Large intestine (tissue), 3 donors: ENCODE results near the gene CTDP1. TPM values are rescaled to one million over a fixed set of nuclear protein-coding genes. Genes with fewer than 3 reads are reported as not detected.

Experiments used
- DNase-seq, 2 donors: peaks; one replicate each; pipeline versions ENCODE4 v3.0.0 to v3.0.0-alpha.2; 2013
- H3K27ac ChIP-seq: one replicate; pipeline ENCODE4 v1.5.1; 2013; ENCODE audit warnings: low read length
- H3K27me3 ChIP-seq: 2 replicates; pipeline ENCODE4 v1.6.1; 2013; ENCODE audit warnings: low read length; ENCODE audit not compliant: control insufficient read depth, insufficient read depth
- H3K36me3 ChIP-seq: 2 replicates; pipeline ENCODE4 v1.6.1; 2013; ENCODE audit warnings: low read length; ENCODE audit not compliant: control insufficient read depth, insufficient read depth
- H3K4me1 ChIP-seq: one replicate; pipeline ENCODE4 v1.6.1; 2013; ENCODE audit warnings: low read length; ENCODE audit not compliant: control insufficient read depth, insufficient read depth
- H3K4me3 ChIP-seq: one replicate; pipeline ENCODE4 v1.5.1; 2013; ENCODE audit warnings: low read length
- H3K9me3 ChIP-seq: one replicate; pipeline ENCODE4 v1.6.1; 2013; ENCODE audit warnings: mild to moderate bottlenecking, low read depth, low read length, moderate library complexity; ENCODE audit not compliant: control insufficient read depth
- WGBS: methylation state at CpG from one replicate; pipeline ENCODE4 v1.1.5; 2013; ENCODE audit warnings: low lambda C conversion rate; ENCODE audit not compliant: insufficient coverage; 5-methylcytosine and 5-hydroxymethylcytosine counted together
- polyA plus RNA-seq: library from polyadenylated mRNA; unstranded; fragments of 120-200 nt; gene quantifications from one replicate; pipeline ENCODE4 v1.2.1, GENCODE V29; 2013

Gene CTDP1
- polyA plus RNA-seq, 1 donor = 12.9 TPM

GRCh38 chr18:79782566-79783308, 103.1 kb downstream of the CTDP1 start:
- no peaks in the 10 kb centered on the region for H3K36me3 ChIP-seq
- peaks cover 2% of the 10 kb centered on the region for H3K9me3 ChIP-seq
- H3K4me1 ChIP-seq = no peaks in the 10 kb centered on the region
- H3K4me3 ChIP-seq = no peak overlapping the region
- H3K27ac ChIP-seq = no peak overlapping the region
- WGBS = no CpG with 5 or more reads among the region's 43 CpGs
- no peak for DNase-seq
- peaks cover 38% of the 10 kb centered on the region for H3K27me3 ChIP-seq

GRCh38 chr18:79784071-79784913, 104.7 kb downstream of the CTDP1 start:
- no peak for DNase-seq
- 40% methylated on average over 1 of the region's 42 CpGs for WGBS
- H3K27ac ChIP-seq = no peak overlapping the region
- H3K9me3 ChIP-seq = peaks cover 8% of the 10 kb centered on the region
- H3K4me3 ChIP-seq = no peak overlapping the region
- H3K4me1 ChIP-seq = no peaks in the 10 kb centered on the region
- H3K36me3 ChIP-seq = no peaks in the 10 kb centered on the region
- H3K27me3 ChIP-seq = peaks cover 48% of the 10 kb centered on the region

- Histone ChIP-seq H3K4me1 (no peaks in the 10 kb centered on the region), H3K27ac (no peak overlapping the region), H3K9me3 (peaks cover 8% of the 10 kb centered on the region), H3K27me3 (peaks cover 57% of the 10 kb centered on the region), H3K4me3 (no peak overlapping the region), H3K36me3 (no peaks in the 10 kb centered on the region)
- DNase-seq = no peak
- no CpG with 5 or more reads among the region's 32 CpGs for WGBS
Measured at GRCh38 chr18:79784965-79785770, 105.6 kb downstream of the CTDP1 start.

GRCh38 chr18:79785831-79786230, 106.2 kb downstream of the CTDP1 start:
- H3K4me3 ChIP-seq = no peak overlapping the region
- H3K27me3 ChIP-seq = peaks cover 63% of the 10 kb centered on the region
- no peaks in the 10 kb centered on the region for H3K4me1 ChIP-seq
- no peaks in the 10 kb centered on the region for H3K36me3 ChIP-seq
- no CpG with 5 or more reads among the region's 12 CpGs for WGBS
- H3K9me3 ChIP-seq = peaks cover 8% of the 10 kb centered on the region
- H3K27ac ChIP-seq = no peak overlapping the region
- no peak for DNase-seq

- Histone ChIP-seq H3K9me3 (peaks cover 8% of the 10 kb centered on the region), H3K27me3 (peaks cover 68% of the 10 kb centered on the region), H3K4me3 (no peak overlapping the region), H3K4me1 (no peaks in the 10 kb centered on the region), H3K27ac (no peak overlapping the region), H3K36me3 (no peaks in the 10 kb centered on the region)
- WGBS = 93% methylated on average over 3 of the region's 14 CpGs
- no peak for DNase-seq
Measured at GRCh38 chr18:79786304-79786703, 106.7 kb downstream of the CTDP1 start.

- WGBS = 67% methylated on average over 2 of the region's 22 CpGs
- Histone ChIP-seq H3K4me1 (no peaks in the 10 kb centered on the region), H3K9me3 (peaks cover 8% of the 10 kb centered on the region), H3K27ac (no peak overlapping the region), H3K27me3 (peaks cover 74% of the 10 kb centered on the region), H3K36me3 (no peaks in the 10 kb centered on the region), H3K4me3 (no peak overlapping the region)
- no peak for DNase-seq
Measured at GRCh38 chr18:79786786-79787526, 107.4 kb downstream of the CTDP1 start.

- Histone ChIP-seq H3K4me3 (no peak overlapping the region), H3K4me1 (no peaks in the 10 kb centered on the region), H3K9me3 (peaks cover 8% of the 10 kb centered on the region), H3K27me3 (peaks cover 80% of the 10 kb centered on the region), H3K36me3 (no peaks in the 10 kb centered on the region), H3K27ac (no peak overlapping the region)
- 84% methylated on average over 4 of the region's 16 CpGs for WGBS
- DNase-seq = no peak
Measured at GRCh38 chr18:79787527-79787864, 107.9 kb downstream of the CTDP1 start.

- no peak overlapping the region for H3K4me3 ChIP-seq
- peak in 1 of 2 donors; percentile 14 for DNase-seq
- no CpG with 5 or more reads among the region's 106 CpGs for WGBS
- H3K4me1 ChIP-seq = no peaks in the 10 kb centered on the region
- peaks cover 8% of the 10 kb centered on the region for H3K9me3 ChIP-seq
- H3K27me3 ChIP-seq = peaks cover 83% of the 10 kb centered on the region
- H3K36me3 ChIP-seq = no peaks in the 10 kb centered on the region
- no peak overlapping the region for H3K27ac ChIP-seq
Measured at GRCh38 chr18:79787865-79788733, 108.5 kb downstream of the CTDP1 start.

GRCh38 chr18:79788734-79789085, 109.1 kb downstream of the CTDP1 start:
- DNase-seq = no peak
- peaks cover 83% of the 10 kb centered on the region for H3K27me3 ChIP-seq
- no peaks in the 10 kb centered on the region for H3K36me3 ChIP-seq
- H3K9me3 ChIP-seq = peaks cover 8% of the 10 kb centered on the region
- no peak overlapping the region for H3K27ac ChIP-seq
- H3K4me1 ChIP-seq = no peaks in the 10 kb centered on the region
- no CpG with 5 or more reads among the region's 27 CpGs for WGBS
- H3K4me3 ChIP-seq = no peak overlapping the region
